ENCODE results near the gene SNAPC1. TPM values are rescaled to one million over a fixed set of nuclear protein-coding genes. Genes with fewer than 3 reads are reported as not detected.

SNAPC1 gene
- total RNA-seq, 1 donor, result 3.7 TPM

GRCh38 chr14:61761557-61761956 lies 663 bp upstream of the SNAPC1 start:
- Histone ChIP-seq H3K4me1 (ENCODE audit: insufficient read depth, low read length) (peaks cover 21% of the 10 kb centered on the region), H3K27me3 (ENCODE audit: insufficient read depth, low read length) (no peaks in the 10 kb centered on the region), H3K9me3 (ENCODE audit: low read depth, low read length) (no peaks in the 10 kb centered on the region), H3K4me3 (ENCODE audit: low read length) (peak overlapping the region; percentile 70)

DNA sequence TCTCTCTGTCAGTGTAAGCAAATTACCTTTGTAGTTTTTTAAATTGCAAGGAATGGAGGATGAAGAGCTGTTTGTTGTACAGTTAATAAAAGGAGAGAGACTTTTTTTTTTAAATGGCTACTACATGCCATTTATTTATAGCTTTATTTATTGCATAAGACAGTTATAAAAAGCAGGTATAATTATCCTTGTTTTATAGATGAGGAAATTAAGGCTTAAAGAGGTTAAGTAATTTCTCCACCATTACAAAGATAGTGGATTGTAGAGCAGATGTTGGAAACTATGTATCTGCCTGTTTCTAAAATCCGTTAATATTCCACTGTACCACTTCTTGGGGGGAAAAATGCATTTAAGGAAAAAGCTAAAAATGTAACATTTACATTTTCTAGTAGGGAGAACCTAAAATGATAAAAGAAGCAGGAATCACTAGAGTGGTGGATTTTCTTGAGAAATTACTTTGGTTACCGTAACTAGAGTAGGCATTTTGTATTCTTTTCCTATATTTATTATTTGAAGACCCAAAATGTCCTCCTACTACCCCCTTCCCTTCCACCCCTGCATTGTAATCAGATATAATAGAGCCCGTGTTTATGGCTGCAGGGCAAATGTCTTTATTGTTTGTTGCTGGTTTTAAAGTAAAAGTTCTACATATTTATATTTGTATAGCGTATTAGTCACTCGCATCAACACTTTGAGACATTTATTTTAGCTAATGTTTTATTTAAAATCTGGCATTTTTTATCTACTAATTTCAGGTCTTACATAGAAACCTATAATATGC lies 2.3 kb downstream of the SNAPC1 start:
- H3K9me3 ChIP-seq (ENCODE audit: low read depth, low read length), result no peaks in the 10 kb centered on the region
- H3K27me3 ChIP-seq (ENCODE audit: insufficient read depth, low read length), result no peaks in the 10 kb centered on the region
- H3K4me3 ChIP-seq (ENCODE audit: low read length), result no peak overlapping the region
- H3K4me1 ChIP-seq (ENCODE audit: insufficient read depth, low read length), result peaks cover 21% of the 10 kb centered on the region

GRCh38 chr14:61765225-61765943 lies 3.2 kb downstream of the SNAPC1 start:
- no peaks in the 10 kb centered on the region for H3K9me3 ChIP-seq (ENCODE audit: low read depth, low read length)
- H3K4me3 ChIP-seq (ENCODE audit: low read length), result no peak overlapping the region
- H3K4me1 ChIP-seq (ENCODE audit: insufficient read depth, low read length), result peaks cover 21% of the 10 kb centered on the region
- H3K27me3 ChIP-seq (ENCODE audit: insufficient read depth, low read length), result no peaks in the 10 kb centered on the region

DNA sequence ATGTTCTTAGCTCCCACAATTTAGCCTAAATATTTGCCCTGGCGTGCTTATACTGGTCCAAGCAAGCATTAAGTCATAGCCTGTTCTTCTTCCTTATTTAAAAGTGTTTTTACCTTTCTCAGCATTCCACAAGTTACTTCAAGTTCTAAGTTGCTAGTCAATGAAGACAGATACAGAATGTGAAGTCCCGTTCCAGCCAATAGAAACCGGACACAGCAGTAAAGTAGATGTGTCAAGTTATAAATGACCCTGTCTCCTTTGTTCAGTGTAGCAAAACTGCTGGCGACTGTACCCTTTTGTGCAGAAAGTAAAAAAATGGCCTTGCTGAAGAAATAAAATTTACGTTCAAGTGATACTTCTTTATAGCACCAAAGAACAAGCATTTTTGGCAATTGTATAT lies 3.9 kb downstream of the SNAPC1 start:
- peaks cover 21% of the 10 kb centered on the region for H3K4me1 ChIP-seq (ENCODE audit: insufficient read depth, low read length)
- H3K4me3 ChIP-seq (ENCODE audit: low read length), result no peak overlapping the region
- no peaks in the 10 kb centered on the region for H3K9me3 ChIP-seq (ENCODE audit: low read depth, low read length)
- no peaks in the 10 kb centered on the region for H3K27me3 ChIP-seq (ENCODE audit: insufficient read depth, low read length)

DNA sequence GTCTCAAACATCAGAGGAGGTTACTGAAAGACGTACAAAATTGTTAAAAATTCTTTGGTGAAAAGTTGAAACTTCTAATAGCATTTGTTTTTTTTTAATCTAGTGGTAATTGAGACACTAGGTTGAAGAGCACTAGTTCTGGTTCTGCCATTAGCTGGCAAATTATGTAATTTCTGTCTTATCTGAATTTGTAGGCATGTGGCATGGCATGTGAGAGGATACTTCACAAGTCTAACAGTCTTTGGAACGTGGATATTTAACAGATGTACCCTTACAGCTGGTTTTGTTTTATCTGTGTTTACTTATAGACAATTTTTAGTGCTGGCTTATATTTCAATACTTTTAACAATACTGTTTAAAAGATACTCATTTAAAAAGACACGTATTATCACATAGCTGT lies 6.0 kb downstream of the SNAPC1 start:
- Histone ChIP-seq H3K4me3 (ENCODE audit: low read length) (no peak overlapping the region), H3K27me3 (ENCODE audit: insufficient read depth, low read length) (no peaks in the 10 kb centered on the region), H3K9me3 (ENCODE audit: low read depth, low read length) (no peaks in the 10 kb centered on the region), H3K4me1 (ENCODE audit: insufficient read depth, low read length) (peaks cover 8% of the 10 kb centered on the region)

- Histone ChIP-seq H3K4me3 (ENCODE audit: low read length) (no peak overlapping the region), H3K27me3 (ENCODE audit: insufficient read depth, low read length) (no peaks in the 10 kb centered on the region), H3K9me3 (ENCODE audit: low read depth, low read length) (no peaks in the 10 kb centered on the region), H3K4me1 (ENCODE audit: insufficient read depth, low read length) (no peaks in the 10 kb centered on the region)
These were observed 7.7 kb downstream of the SNAPC1 start for GRCh38 chr14:61769893-61770292.

GRCh38 chr14:61774861-61775260 lies 12.6 kb downstream of the SNAPC1 start:
- H3K9me3 ChIP-seq (ENCODE audit: low read depth, low read length), result no peaks in the 10 kb centered on the region
- H3K4me3 ChIP-seq (ENCODE audit: low read length), result no peak overlapping the region
- H3K27me3 ChIP-seq (ENCODE audit: insufficient read depth, low read length), result no peaks in the 10 kb centered on the region
- peaks cover 2% of the 10 kb centered on the region for H3K4me1 ChIP-seq (ENCODE audit: insufficient read depth, low read length)

DNA sequence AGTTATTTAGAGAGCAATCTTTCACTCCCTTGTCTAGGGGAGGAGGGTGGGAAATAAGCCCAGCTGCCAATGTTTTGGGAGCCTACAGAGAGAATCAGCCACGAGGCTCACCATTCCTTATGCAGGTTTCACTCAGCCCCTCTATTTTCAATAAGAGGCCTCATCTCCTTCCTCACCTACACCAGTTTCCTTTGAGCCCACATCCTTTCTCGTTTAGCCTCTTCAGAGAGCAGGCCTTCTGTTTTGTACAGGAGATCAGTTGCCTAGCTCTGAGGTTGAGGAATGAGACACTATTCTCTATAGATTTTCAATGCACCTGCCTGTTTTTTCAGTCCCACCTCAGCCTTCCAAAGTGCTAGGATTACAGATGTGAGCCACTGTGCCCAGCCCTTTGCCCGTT lies 17.9 kb downstream of the SNAPC1 start:
- Histone ChIP-seq H3K27me3 (ENCODE audit: insufficient read depth, low read length) (no peaks in the 10 kb centered on the region), H3K4me1 (ENCODE audit: insufficient read depth, low read length) (peaks cover 4% of the 10 kb centered on the region), H3K4me3 (ENCODE audit: low read length) (no peak overlapping the region), H3K9me3 (ENCODE audit: low read depth, low read length) (no peaks in the 10 kb centered on the region)

DNA sequence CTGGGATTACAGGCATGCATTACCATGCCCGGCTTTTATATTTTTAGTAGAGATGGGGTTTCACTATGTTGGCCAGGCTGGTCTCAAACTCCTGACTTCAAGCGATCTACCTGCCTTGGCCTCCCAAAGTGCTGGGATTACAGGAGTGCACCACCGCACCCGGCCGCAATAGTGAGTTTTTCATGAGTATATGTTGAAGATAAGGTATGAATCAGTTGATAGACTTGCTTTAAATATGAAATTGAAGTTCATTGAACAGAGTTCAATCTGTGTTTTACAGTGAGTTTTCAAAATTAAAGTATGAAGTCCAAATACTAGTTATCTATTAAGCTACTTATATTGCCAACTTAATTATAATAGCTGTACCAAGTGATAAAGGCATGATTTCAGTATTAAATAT lies 35.1 kb downstream of the SNAPC1 start:
- H3K4me1 ChIP-seq (ENCODE audit: insufficient read depth, low read length), result no peaks in the 10 kb centered on the region
- H3K4me3 ChIP-seq (ENCODE audit: low read length), result no peak overlapping the region
- H3K27me3 ChIP-seq (ENCODE audit: insufficient read depth, low read length), result no peaks in the 10 kb centered on the region
- H3K9me3 ChIP-seq (ENCODE audit: low read depth, low read length), result no peaks in the 10 kb centered on the region

- Histone ChIP-seq H3K4me1 (ENCODE audit: insufficient read depth, low read length) (no peaks in the 10 kb centered on the region), H3K9me3 (ENCODE audit: low read depth, low read length) (no peaks in the 10 kb centered on the region), H3K4me3 (ENCODE audit: low read length) (no peak overlapping the region), H3K27me3 (ENCODE audit: insufficient read depth, low read length) (no peaks in the 10 kb centered on the region)
These were observed 39.9 kb downstream of the SNAPC1 start for GRCh38 chr14:61802010-61802568.

GRCh38 chr14:61803755-61804154 lies 41.5 kb downstream of the SNAPC1 start:
- Histone ChIP-seq H3K9me3 (ENCODE audit: low read depth, low read length) (no peaks in the 10 kb centered on the region), H3K27me3 (ENCODE audit: insufficient read depth, low read length) (no peaks in the 10 kb centered on the region), H3K4me1 (ENCODE audit: insufficient read depth, low read length) (no peaks in the 10 kb centered on the region), H3K4me3 (ENCODE audit: low read length) (no peak overlapping the region)

- Histone ChIP-seq H3K4me1 (ENCODE audit: insufficient read depth, low read length) (no peaks in the 10 kb centered on the region), H3K9me3 (ENCODE audit: low read depth, low read length) (no peaks in the 10 kb centered on the region), H3K27me3 (ENCODE audit: insufficient read depth, low read length) (peaks cover 2% of the 10 kb centered on the region), H3K4me3 (ENCODE audit: low read length) (no peak overlapping the region)
These were observed 43.2 kb downstream of the SNAPC1 start for GRCh38 chr14:61805451-61805850.

DNA sequence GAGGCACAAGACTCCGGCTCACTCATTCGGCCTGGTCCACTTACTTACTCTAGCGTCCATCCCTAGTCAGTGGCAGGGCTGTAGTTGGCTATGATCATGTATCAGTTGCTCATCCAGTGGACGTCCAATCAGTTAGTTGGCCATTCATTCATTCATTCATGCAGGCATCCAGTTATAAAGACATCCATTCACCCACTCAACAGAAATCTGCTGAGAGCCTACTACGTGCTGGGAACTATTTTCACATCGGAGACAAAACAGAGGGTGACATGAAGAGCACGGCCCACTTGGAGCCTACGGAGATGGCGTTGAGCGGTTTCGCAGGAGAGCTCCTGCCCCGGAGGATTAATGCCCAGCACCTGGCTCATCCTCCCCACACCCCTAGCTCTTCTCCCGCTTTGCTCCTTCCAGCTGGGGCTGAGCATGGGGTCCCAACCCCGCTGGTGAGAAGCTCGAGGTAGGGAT lies 49.7 kb downstream of the SNAPC1 start:
- Histone ChIP-seq H3K27me3 (ENCODE audit: insufficient read depth, low read length) (peaks cover 52% of the 10 kb centered on the region), H3K4me3 (ENCODE audit: low read length) (no peak overlapping the region), H3K9me3 (ENCODE audit: low read depth, low read length) (no peaks in the 10 kb centered on the region), H3K4me1 (ENCODE audit: insufficient read depth, low read length) (no peaks in the 10 kb centered on the region)

DNA sequence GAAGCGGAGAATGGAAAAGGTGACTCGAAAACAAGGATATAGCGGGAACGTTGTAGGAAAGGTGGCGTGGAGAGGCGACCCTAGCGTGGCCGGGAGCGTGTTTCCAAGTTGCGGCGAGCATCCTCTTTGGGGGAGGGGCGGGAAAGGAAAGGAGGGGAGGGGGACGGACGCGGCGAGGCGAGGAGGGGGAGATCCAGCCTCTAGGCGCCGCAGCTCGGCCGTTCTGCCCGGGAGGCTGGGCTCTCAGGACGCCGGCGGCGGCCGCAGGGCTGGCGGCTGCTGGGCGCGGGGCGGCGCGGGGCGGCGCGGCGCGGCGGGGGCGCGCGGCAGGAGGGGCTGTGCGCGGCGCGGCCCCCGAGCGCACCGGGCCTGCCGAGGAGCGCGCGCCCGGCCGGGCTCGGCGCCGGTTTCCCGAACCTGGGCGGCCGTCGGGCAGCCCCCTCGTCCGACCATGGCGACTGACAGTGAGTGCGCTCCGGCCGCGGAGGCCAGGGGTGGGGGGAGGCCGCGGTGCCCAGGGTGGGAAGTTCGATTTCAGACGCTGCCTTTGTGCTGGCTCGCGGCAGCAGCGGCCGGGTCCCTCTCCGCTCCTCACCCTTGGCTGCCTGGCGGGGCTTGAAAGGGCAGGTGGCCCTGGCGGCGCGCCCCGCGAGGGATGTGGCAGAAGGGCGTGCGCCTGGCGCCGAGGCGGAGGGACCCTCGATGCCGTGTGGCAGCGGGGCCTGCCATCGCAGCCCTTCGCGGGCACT lies 50.3 kb downstream of the SNAPC1 start, which contains the start of gene SYT16:
SYT16 (plus strand) TSS at position 357 of the 749 bp plus-strand sequence.
- no peak within 1 kb of the TSS for H3K4me3 ChIP-seq (ENCODE audit: low read length)
- H3K27me3 ChIP-seq (ENCODE audit: insufficient read depth, low read length), result peaks cover 52% of the 10 kb centered on the region
- no peaks in the 10 kb centered on the region for H3K9me3 ChIP-seq (ENCODE audit: low read depth, low read length)
- H3K4me1 ChIP-seq (ENCODE audit: insufficient read depth, low read length), result no peaks in the 10 kb centered on the region

GRCh38 chr14:61813096-61813606 lies 50.9 kb downstream of the SNAPC1 start:
- Histone ChIP-seq H3K9me3 (ENCODE audit: low read depth, low read length) (no peaks in the 10 kb centered on the region), H3K4me3 (ENCODE audit: low read length) (no peak overlapping the region), H3K4me1 (ENCODE audit: insufficient read depth, low read length) (no peaks in the 10 kb centered on the region), H3K27me3 (ENCODE audit: insufficient read depth, low read length) (peaks cover 52% of the 10 kb centered on the region)
